MM.1S (cell line): ENCODE measurements around the gene IQCM.

Experiments
- DNase-seq: peaks from one replicate; pipeline ENCODE4 v3.0.0-alpha.2; 2015
- H2AFZ ChIP-seq: fragments of 300-600 bp; sonication (generic); 2 replicates; pipeline ENCODE4 v1.6.0; 2016; ENCODE audit warnings: antibody characterized with exemption, low read length
- H3F3A ChIP-seq: fragments of 300-600 bp; sonication (generic); 2 replicates; pipeline ENCODE4 v1.6.1; 2016; ENCODE audit warnings: mild to moderate bottlenecking, antibody characterized with exemption, low read length, moderate library complexity, mixed read lengths; ENCODE audit not compliant: insufficient read depth
- H3K27ac ChIP-seq: fragments of 300-600 bp; sonication (generic); 2 replicates; pipeline ENCODE4 v1.5.1; 2016; ENCODE audit warnings: mild to moderate bottlenecking, low read length
- H3K27me3 ChIP-seq: fragments of 300-600 bp; sonication (generic); replicated peaks from 2 replicates; pipeline ENCODE4 v1.6.0; 2016; ENCODE audit warnings: low read length; ENCODE audit not compliant: insufficient read depth
- H3K36me3 ChIP-seq: fragments of 300-600 bp; sonication (generic); replicated peaks from 2 replicates; pipeline ENCODE4 v1.6.1; 2016; ENCODE audit warnings: mild to moderate bottlenecking, low read length, mixed read lengths; ENCODE audit not compliant: insufficient read depth
- H3K4me1 ChIP-seq: fragments of 300-600 bp; sonication (generic); 2 replicates; pipeline ENCODE4 v1.6.1; 2016; ENCODE audit warnings: low read length, mixed read lengths
- H3K4me2 ChIP-seq: fragments of 300-600 bp; sonication (generic); 2 replicates; pipeline ENCODE4 v1.6.0; 2016; ENCODE audit warnings: low read depth, low read length
- H3K4me3 ChIP-seq: fragments of 300-600 bp; sonication (generic); 2 replicates; pipeline ENCODE4 v1.5.1; 2016; ENCODE audit warnings: low read length, mixed read lengths
- H3K79me2 ChIP-seq: fragments of 300-600 bp; sonication (generic); 2 replicates; pipeline ENCODE4 v1.6.1; 2016; ENCODE audit warnings: mixed run types, low read length, mixed read lengths
- H3K9ac ChIP-seq: fragments of 300-600 bp; sonication (generic); 2 replicates; pipeline ENCODE4 v1.6.1; 2016; ENCODE audit warnings: low read length, mixed read lengths
- H3K9me2 ChIP-seq: fragments of 300-600 bp; sonication (generic); replicated peaks from 2 replicates; pipeline ENCODE4 v1.6.1; 2016; ENCODE audit warnings: mild to moderate bottlenecking, low read length, mixed read lengths; ENCODE audit not compliant: insufficient read depth
- H3K9me3 ChIP-seq: fragments of 300-600 bp; sonication (generic); replicated peaks from 2 replicates; pipeline ENCODE4 v1.6.1; 2016; ENCODE audit warnings: mild to moderate bottlenecking, low read length, mixed read lengths; ENCODE audit not compliant: insufficient read depth
- H4K20me1 ChIP-seq: fragments of 300-600 bp; sonication (generic); 2 replicates; pipeline ENCODE4 v1.6.1; 2016; ENCODE audit warnings: mild to moderate bottlenecking, low read length, moderate library complexity, mixed read lengths; ENCODE audit not compliant: insufficient read depth
- CTCF ChIP-seq: fragments of 300-600 bp; sonication (generic); IDR thresholded peaks from 2 replicates; pipeline ENCODE4 v1.5.1; 2016; ENCODE audit warnings: antibody characterized with exemption, low read length, mixed read lengths
- EZH2 ChIP-seq: fragments of 300-600 bp; sonication (generic); optimal IDR thresholded peaks from 2 replicates; pipeline ENCODE3; 2017; ENCODE audit warnings: low read depth, mild to moderate bottlenecking, antibody characterized with exemption, low read length, mixed read lengths
- EZH2phosphoT487 ChIP-seq: fragments of 300-600 bp; sonication (generic); IDR thresholded peaks from 2 replicates; pipeline ENCODE4 v1.6.1; 2018; ENCODE audit warnings: antibody characterized with exemption, low read length

IQCM gene

GRCh38 chr4:149735796-149736195 is 79.8 kb downstream of the IQCM start:
- Histone ChIP-seq H3K4me3 (no peak overlapping the region), H3K9me2 (no peaks in the 10 kb centered on the region), H3K9ac (no peak overlapping the region), H3K27ac (no peak overlapping the region), H3F3A (no peaks in the 10 kb centered on the region), H3K9me3 (no peaks in the 10 kb centered on the region), H3K27me3 (no peaks in the 10 kb centered on the region), H3K4me2 (no peak overlapping the region), H3K4me1 (no peaks in the 10 kb centered on the region), H3K79me2 (no peaks in the 10 kb centered on the region), H4K20me1 (no peaks in the 10 kb centered on the region), H2AFZ (no peak overlapping the region), H3K36me3 (no peaks in the 10 kb centered on the region)
- DNase-seq, result no peak
- TF ChIP-seq EZH2phosphoT487, result no peak

- Histone ChIP-seq H3F3A (no peaks in the 10 kb centered on the region), H3K27me3 (no peaks in the 10 kb centered on the region), H3K27ac (no peak overlapping the region), H3K79me2 (no peaks in the 10 kb centered on the region), H3K4me1 (no peaks in the 10 kb centered on the region), H3K4me3 (no peak overlapping the region), H3K36me3 (no peaks in the 10 kb centered on the region), H2AFZ (no peak overlapping the region), H3K9me3 (no peaks in the 10 kb centered on the region), H4K20me1 (no peaks in the 10 kb centered on the region), H3K4me2 (no peak overlapping the region), H3K9me2 (no peaks in the 10 kb centered on the region), H3K9ac (no peak overlapping the region)
- TF ChIP-seq EZH2, result no peak
- no peak for DNase-seq
Observed at GRCh38 chr4:149728444-149728843, 87.2 kb downstream of the IQCM start.

- H3K4me3 ChIP-seq, result no peak overlapping the region
- no peak overlapping the region for H3K9ac ChIP-seq
- no peak overlapping the region for H3K27ac ChIP-seq
- TF ChIP-seq CTCF (no peak), EZH2 (no peak), EZH2phosphoT487 (no peak)
- H4K20me1 ChIP-seq, result no peaks in the 10 kb centered on the region
- no peaks in the 10 kb centered on the region for H3K79me2 ChIP-seq
- no peaks in the 10 kb centered on the region for H3K9me2 ChIP-seq
- no peak overlapping the region for H3K4me2 ChIP-seq
- H3F3A ChIP-seq, result no peaks in the 10 kb centered on the region
- H3K9me3 ChIP-seq, result no peaks in the 10 kb centered on the region
- H3K36me3 ChIP-seq, result no peaks in the 10 kb centered on the region
- no peak overlapping the region for H2AFZ ChIP-seq
- H3K27me3 ChIP-seq, result no peaks in the 10 kb centered on the region
- H3K4me1 ChIP-seq, result no peaks in the 10 kb centered on the region
- no peak for DNase-seq
Observed at GRCh38 chr4:149727663-149728062, 88.0 kb downstream of the IQCM start.

GRCh38 chr4:149723065-149723464 is 92.6 kb downstream of the IQCM start:
- no peaks in the 10 kb centered on the region for H3K27me3 ChIP-seq

More at GRCh38 chr4:149723065-149723464, 92.6 kb downstream of the IQCM start:
- Histone ChIP-seq H3K36me3 (no peaks in the 10 kb centered on the region), H2AFZ (no peak overlapping the region), H3F3A (no peaks in the 10 kb centered on the region), H3K4me2 (no peak overlapping the region), H3K27ac (no peak overlapping the region), H4K20me1 (no peaks in the 10 kb centered on the region), H3K9me3 (no peaks in the 10 kb centered on the region), H3K4me3 (no peak overlapping the region), H3K9ac (no peak overlapping the region), H3K79me2 (no peaks in the 10 kb centered on the region), H3K9me2 (no peaks in the 10 kb centered on the region), H3K4me1 (no peaks in the 10 kb centered on the region)
- TF ChIP-seq EZH2phosphoT487, result no peak
- TF ChIP-seq EZH2, result no peak
- TF ChIP-seq CTCF, result no peak
- no peak for DNase-seq
